Cardiac fibroblast (primary cell): ENCODE data around the gene BCAR1.
"Not testable (repeated sequence)": the region's sequence is repeated elsewhere in the genome, so short reads cannot be mapped to it uniquely, and the experiment has no call there.

Source experiments
- DNase-seq, 2 donors: peaks; one replicate each; pipeline versions ENCODE4 v3.0.0 to v3.0.0-alpha.2; 2010; ENCODE audit warnings: low read depth in 2 of 2
- H3K4me3 ChIP-seq, 2 donors: replicated peaks in 1 of 2; 1 replicate in 1 of 2; 2 replicates in 1 of 2; pipeline ENCODE4 v1.5.1; 2011; ENCODE audit warnings: low read depth in 2 of 2, low read length in 2 of 2, mild to moderate bottlenecking in 2 of 2, moderate library complexity in 1 of 2
- TF ChIP-seq, protein P1 (sequence below): IDR thresholded peaks from one replicate; pipeline ENCODE4 v1.5.1; 2011; ENCODE audit warnings: low read depth, mild to moderate bottlenecking, low read length, inconsistent platforms

The BCAR1 gene

GRCh38 chr16:75282466-75283281, 31.2 kb upstream of the BCAR1 start:
- TF ChIP-seq, protein P1, sequence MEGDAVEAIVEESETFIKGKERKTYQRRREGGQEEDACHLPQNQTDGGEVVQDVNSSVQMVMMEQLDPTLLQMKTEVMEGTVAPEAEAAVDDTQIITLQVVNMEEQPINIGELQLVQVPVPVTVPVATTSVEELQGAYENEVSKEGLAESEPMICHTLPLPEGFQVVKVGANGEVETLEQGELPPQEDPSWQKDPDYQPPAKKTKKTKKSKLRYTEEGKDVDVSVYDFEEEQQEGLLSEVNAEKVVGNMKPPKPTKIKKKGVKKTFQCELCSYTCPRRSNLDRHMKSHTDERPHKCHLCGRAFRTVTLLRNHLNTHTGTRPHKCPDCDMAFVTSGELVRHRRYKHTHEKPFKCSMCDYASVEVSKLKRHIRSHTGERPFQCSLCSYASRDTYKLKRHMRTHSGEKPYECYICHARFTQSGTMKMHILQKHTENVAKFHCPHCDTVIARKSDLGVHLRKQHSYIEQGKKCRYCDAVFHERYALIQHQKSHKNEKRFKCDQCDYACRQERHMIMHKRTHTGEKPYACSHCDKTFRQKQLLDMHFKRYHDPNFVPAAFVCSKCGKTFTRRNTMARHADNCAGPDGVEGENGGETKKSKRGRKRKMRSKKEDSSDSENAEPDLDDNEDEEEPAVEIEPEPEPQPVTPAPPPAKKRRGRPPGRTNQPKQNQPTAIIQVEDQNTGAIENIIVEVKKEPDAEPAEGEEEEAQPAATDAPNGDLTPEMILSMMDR = no peak
- H3K4me3 ChIP-seq = no peak overlapping the region
- DNase-seq = peak in 1 of 2 donors; percentile 22

- TF ChIP-seq, protein P1 = no peak
- DNase-seq = no peak
- H3K4me3 ChIP-seq = no peak overlapping the region
These were observed 30.4 kb upstream of the BCAR1 start for GRCh38 chr16:75281826-75282225.

DNA sequence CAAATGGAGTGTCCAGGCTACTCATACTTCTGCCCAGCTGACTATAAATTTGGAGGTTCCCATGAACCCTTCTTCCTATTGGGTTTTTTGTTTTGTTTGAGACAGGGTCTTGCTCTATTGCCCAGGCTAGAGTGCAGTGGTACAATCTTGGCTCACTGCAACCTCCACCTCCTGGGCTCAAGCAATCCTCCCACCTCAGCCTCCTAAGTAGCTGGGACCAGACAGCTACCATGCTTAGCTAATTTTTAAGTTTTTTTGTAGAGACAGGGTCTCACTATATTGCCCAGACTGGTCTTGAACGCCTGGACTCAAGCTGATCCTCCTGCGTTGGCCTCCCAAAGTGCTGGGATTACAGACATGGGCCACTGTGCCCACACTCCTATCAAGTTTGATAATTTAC, 29.6 kb upstream of the BCAR1 start:
- H3K4me3 ChIP-seq, DNase-seq: not testable (repeated sequence)

GRCh38 chr16:75280331-75280804, 28.9 kb upstream of the BCAR1 start:
- TF ChIP-seq, protein P1 = no peak
- no peak for DNase-seq
- no peak overlapping the region for H3K4me3 ChIP-seq

- TF ChIP-seq, protein P1 = no peak
- H3K4me3 ChIP-seq = no peak overlapping the region
- DNase-seq = no peak
These were observed 27.9 kb upstream of the BCAR1 start for GRCh38 chr16:75279305-75279704.

GRCh38 chr16:75273054-75273925, 21.9 kb upstream of the BCAR1 start:
- H3K4me3 ChIP-seq = no peak overlapping the region
- TF ChIP-seq, protein P1 = no peak
- peak in 1 of 2 donors; percentile 73 for DNase-seq

- not testable (repeated sequence) for DNase-seq, H3K4me3 ChIP-seq
These were observed 21.2 kb upstream of the BCAR1 start for GRCh38 chr16:75272629-75273028.
